C4-2B (cell line): ENCODE data around the gene PHETA1.

Experiments used
- H3K27ac ChIP-seq: fragments of 450-650 bp; 2 replicates; pipeline ENCODE4 v1.5.1; 2017
- CTCF ChIP-seq: fragments of 450-650 bp; conservative IDR thresholded peaks from 2 replicates; pipeline ENCODE4 v1.5.1; 2017; ENCODE audit warnings: mild to moderate bottlenecking
- ZFX ChIP-seq: fragments of 450-650 bp; IDR thresholded peaks from 2 replicates; pipeline ENCODE4 v1.6.1; 2017

PHETA1 gene

GRCh38 chr12:111312708-111313107, 56.2 kb downstream of the PHETA1 start:
- no peak overlapping the region for H3K27ac ChIP-seq

GRCh38 chr12:111312016-111312415, 56.9 kb downstream of the PHETA1 start:
- TF ChIP-seq ZFX (no peak), CTCF (no peak)
- no peak overlapping the region for H3K27ac ChIP-seq

More at GRCh38 chr12:111312708-111313107, 56.2 kb downstream of the PHETA1 start:
- no peak for TF ChIP-seq CTCF
- TF ChIP-seq ZFX: no peak

GRCh38 chr12:111311011-111311410, 57.9 kb downstream of the PHETA1 start:
- TF ChIP-seq CTCF: no peak
- TF ChIP-seq ZFX: no peak
- no peak overlapping the region for H3K27ac ChIP-seq
